Iris pigment epithelial cell (primary cell): ENCODE results near the gene SNPH.
"Not testable (repeated sequence)": the region's sequence is repeated elsewhere in the genome, so short reads cannot be mapped to it uniquely, and the experiment has no call there.

Experiments
- DNase-seq: peaks from one replicate; pipeline ENCODE4 v3.0.0-alpha.2; 2011; ENCODE audit warnings: low read depth

SNPH gene

DNA sequence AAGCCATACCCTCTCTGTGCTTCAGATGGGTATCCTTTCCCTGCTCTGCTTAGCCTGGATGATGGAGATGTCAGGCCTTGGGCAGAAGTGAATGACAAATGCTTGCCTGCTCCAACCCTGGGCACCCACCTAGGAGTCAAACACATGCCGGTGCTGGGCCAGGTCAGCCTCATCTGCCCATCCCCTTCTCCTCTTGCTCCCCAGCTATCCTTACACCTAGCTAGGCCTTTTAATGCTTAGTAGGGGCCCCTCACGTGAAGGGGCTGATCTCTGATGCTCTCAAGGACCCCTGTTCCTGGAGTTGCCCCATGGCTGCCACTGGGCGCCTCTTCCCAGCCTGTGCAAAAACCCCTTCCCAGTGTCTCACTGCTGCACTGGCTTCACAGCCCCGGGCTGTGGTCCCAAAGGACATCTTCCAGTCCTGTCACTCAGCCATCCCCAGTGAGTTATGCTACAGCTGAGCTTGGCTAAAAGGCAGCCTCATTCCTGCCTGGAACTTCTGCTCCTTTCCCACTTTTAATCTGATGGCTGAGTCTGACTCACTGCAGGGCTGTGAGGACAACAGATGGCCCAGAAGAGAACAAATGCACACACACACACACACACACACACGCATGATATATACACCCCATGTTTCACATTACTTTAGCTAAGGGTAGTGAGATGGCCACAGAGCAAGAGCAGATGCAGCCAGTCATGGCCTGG is 75.6 kb downstream of the SNPH start:
- DNase-seq = peak; percentile 63

DNA sequence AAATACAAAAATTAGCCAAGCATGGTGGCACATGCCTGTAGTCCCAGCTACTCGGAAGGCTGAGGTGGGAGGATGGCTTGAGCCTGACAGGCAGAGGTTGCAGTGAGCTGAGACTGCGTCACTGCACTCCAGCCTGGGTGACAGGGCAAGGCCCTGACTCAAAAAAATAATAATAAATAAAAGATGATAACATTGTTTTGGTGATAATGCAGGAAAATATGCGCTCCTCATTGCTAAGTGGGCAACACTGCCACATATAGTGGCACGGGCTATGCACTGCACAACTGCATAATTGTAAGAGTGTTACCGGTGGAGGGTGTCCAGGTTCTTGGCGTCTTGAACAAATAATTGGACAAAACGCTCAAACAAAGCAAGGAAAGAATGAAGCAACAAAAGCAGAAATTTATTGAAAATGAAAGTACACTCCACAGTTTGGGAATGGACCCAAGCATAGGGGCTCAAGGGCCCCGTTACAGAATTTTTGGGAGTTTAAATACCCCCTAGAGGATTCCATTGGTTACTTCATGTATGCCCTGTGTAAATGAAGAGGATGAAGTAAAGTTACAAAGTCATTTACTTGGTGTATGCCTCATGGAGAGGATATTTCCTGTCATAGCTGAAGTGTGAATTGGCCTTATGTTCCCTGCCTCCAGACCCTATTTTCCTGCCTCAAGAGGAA is 77.5 kb downstream of the SNPH start:
- not testable (repeated sequence) for DNase-seq

- DNase-seq = no peak
Observed at GRCh38 chr20:1345030-1345755, 79.1 kb downstream of the SNPH start.

DNA sequence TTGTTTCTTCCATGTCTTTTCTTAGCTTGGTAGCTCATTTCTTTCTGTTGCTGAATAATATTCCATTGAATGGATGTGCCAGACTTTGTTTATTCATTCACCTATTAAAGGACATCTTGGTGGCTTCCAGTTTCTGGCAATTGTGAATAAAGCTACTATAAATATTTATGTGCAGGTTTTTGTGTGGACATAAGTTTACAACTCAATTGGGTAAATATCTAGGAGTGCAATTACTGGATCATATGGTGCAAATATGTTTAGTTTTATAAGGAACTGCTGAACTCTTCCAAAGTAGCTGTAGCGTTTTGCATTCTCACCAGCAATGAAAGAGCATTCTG is 79.6 kb downstream of the SNPH start:
- no peak for DNase-seq

DNA sequence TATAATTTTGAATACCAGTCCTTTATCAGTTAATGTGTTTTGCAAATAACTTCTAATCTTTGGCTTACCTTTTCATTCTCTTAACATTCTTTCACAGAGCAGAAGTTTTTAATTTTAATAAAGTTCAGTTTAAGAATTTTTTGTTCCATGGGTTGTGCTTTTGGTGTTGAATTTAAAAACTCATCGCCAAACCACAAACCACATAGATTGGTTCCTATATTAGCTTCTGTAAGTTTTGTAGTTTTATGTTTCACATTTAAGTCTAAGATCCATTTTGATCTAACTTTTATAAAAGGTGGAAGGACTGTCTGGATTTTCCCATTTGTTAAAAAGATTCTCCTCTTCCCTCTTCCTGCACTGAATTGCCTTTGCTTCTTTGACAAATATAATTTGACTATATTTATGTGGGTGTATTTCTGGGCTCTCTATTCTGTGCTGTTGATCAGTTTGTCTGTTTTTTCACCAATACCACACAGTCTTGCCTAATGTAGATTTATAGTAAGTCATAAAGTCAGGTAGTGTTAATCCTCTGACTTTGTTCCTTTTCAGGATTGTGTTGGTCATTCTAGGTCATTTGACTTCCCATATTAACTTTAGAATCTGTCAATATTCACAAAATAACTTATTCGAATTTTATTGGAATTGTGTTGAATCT is 80.3 kb downstream of the SNPH start:
- no peak for DNase-seq

DNA sequence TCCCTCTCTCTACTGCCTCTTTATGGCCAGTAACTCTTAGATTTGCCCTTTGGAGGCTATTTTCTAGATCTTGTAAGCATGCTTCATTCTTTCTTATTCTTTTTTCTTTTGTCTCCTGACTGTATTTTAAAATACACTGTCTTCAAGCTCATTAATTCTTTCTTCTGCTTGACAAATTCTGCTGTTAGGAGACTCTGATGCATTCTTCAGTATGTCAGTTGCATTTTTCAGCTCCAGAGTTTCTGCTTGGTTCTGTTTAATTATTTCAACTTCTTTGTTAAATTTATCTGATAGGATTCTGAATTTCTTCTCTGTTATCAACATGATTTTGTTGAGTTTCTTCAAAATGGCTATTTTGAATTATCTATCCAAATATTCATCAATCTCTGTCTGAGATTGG is 87.9 kb downstream of the SNPH start:
- no peak for DNase-seq

DNA sequence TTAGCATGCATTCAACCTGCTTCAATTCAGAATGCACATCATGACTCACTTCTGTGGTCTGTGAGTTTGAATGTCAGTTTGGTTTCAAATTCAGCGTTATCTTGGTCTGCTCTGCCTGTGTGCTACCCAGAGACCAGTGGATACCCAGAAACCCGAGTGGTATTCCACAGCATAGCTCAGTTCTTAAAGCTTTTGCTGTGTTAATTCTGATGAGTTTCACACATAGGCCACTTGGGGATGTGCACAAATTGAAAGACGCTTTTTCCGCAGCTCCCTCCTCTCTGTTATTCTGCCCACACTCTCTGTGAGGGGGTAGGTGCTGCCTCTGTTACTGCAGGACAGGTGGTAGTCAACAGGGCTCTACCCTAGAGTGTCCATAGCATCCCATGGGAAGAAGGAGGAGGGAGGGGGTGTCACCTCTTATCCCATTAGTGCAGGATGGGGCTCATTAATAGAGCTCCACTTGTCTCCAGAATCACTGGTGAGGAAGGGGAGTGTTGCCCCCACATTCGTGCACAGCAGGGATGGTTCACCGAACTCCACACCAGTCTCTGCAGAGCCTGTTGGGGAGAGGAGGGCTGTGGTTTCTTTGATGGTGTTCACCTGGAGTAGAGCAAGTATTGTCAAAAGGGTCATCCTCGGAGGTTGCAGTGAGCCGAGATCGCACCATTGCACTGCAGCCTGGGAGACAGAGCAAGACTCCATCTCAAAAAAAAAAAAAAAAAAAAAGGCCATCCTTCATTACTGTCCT is 92.0 kb downstream of the SNPH start:
- DNase-seq = peak; percentile 87
